ENCODE results near the gene KRTAP2-2.
"Not testable (repeated sequence)": the region's sequence is repeated elsewhere in the genome, so short reads cannot be mapped to it uniquely, and the experiment has no call there.

- TF ChIP-seq YY1 (IDR thresholded peaks at IDR 0.05; ENCODE audit: insufficient read depth, insufficient read length); ZNF274 (IDR thresholded peaks at IDR 0.05; ENCODE audit: low read depth, low read length): not testable (repeated sequence)
Observed at GRCh38 chr17:41084100-41084856, 29.2 kb upstream of the KRTAP2-2 start, which contains the start of gene KRTAP4-7.

All from NT2/D1 (cell line).